ENCODE data around the gene FNBP1. TPM values are rescaled to one million over a fixed set of nuclear protein-coding genes. Genes with fewer than 3 reads are reported as not detected.
"Not testable (repeated sequence)": the region's sequence is repeated elsewhere in the genome, so short reads cannot be mapped to it uniquely, and the experiment has no call there.

Gene FNBP1
- total RNA-seq, 1 experiment from 2014 or later: 53.6 TPM

- Histone ChIP-seq H3K4me1 (ENCODE audit: control insufficient read depth, insufficient read depth, low read length) (no peaks in the 10 kb centered on the region), H3K9me3 (ENCODE audit: control insufficient read depth, insufficient read depth, low read depth, low read length) (no peaks in the 10 kb centered on the region), H3K4me3 (ENCODE audit: low read depth in 2 of 2, low read length in 2 of 2) (no peak overlapping the region), H3K27ac (ENCODE audit: low read length) (no peak overlapping the region), H3K27me3 (ENCODE audit: control insufficient read depth, insufficient read depth, low read length) (no peaks in the 10 kb centered on the region), H3K36me3 (ENCODE audit: control insufficient read depth, insufficient read depth, low read length) (no peaks in the 10 kb centered on the region)
- ChIA-PET CTCF (no interaction called here), POLR2A (no interaction called here)
- ATAC-seq (no peak), DNase-seq (ENCODE audit: low read depth, low spot score) (no peak)
- BruUV-seq (replicated peaks): no TSS peak
- TF ChIP-seq, protein P1, sequence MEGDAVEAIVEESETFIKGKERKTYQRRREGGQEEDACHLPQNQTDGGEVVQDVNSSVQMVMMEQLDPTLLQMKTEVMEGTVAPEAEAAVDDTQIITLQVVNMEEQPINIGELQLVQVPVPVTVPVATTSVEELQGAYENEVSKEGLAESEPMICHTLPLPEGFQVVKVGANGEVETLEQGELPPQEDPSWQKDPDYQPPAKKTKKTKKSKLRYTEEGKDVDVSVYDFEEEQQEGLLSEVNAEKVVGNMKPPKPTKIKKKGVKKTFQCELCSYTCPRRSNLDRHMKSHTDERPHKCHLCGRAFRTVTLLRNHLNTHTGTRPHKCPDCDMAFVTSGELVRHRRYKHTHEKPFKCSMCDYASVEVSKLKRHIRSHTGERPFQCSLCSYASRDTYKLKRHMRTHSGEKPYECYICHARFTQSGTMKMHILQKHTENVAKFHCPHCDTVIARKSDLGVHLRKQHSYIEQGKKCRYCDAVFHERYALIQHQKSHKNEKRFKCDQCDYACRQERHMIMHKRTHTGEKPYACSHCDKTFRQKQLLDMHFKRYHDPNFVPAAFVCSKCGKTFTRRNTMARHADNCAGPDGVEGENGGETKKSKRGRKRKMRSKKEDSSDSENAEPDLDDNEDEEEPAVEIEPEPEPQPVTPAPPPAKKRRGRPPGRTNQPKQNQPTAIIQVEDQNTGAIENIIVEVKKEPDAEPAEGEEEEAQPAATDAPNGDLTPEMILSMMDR (IDR thresholded peaks at IDR 0.05): no peak
- TF ChIP-seq REST (IDR thresholded peaks at IDR 0.05; ENCODE audit: insufficient read depth in 1 of 2, low read depth in 2 of 2, low read length in 1 of 2) (no peak), SIN3A (IDR thresholded peaks at IDR 0.05; ENCODE audit: borderline replicate concordance, insufficient read depth, low read depth, low read length) (no peak), POLR2AphosphoS5 (IDR thresholded peaks at IDR 0.05; ENCODE audit: low read depth, low read length) (no peak), TCF7L2 (IDR thresholded peaks at IDR 0.05; ENCODE audit: low read depth, low read length) (no peak)
- intact Hi-C loops (cut with micrococcal nuclease; ENCODE audit: unreplicated experiment): no loop called here
- in situ Hi-C loops (cut with HindIII; ENCODE audit: low pct_unique_long_range_greater_than_20kb, low sequenced_read_pairs): no loop called here
These were observed 151.4 kb downstream of the FNBP1 start for GRCh38 chr9:129891569-129891968.

GRCh38 chr9:129890718-129891299 lies 152.2 kb downstream of the FNBP1 start:
- H3K27me3 ChIP-seq (ENCODE audit: control insufficient read depth, insufficient read depth, low read length); CTCF ChIA-PET; H3K27ac ChIP-seq (ENCODE audit: low read length); POLR2A ChIA-PET; H3K36me3 ChIP-seq (ENCODE audit: control insufficient read depth, insufficient read depth, low read length); H3K4me3 ChIP-seq (ENCODE audit: low read depth in 2 of 2, low read length in 2 of 2); H3K9me3 ChIP-seq (ENCODE audit: control insufficient read depth, insufficient read depth, low read depth, low read length); H3K4me1 ChIP-seq (ENCODE audit: control insufficient read depth, insufficient read depth, low read length); in situ Hi-C loops (cut with HindIII; ENCODE audit: low pct_unique_long_range_greater_than_20kb, low sequenced_read_pairs); ATAC-seq; DNase-seq (ENCODE audit: low read depth, low spot score); intact Hi-C loops (cut with micrococcal nuclease; ENCODE audit: unreplicated experiment); BruUV-seq (replicated peaks): not testable (repeated sequence)

DNA sequence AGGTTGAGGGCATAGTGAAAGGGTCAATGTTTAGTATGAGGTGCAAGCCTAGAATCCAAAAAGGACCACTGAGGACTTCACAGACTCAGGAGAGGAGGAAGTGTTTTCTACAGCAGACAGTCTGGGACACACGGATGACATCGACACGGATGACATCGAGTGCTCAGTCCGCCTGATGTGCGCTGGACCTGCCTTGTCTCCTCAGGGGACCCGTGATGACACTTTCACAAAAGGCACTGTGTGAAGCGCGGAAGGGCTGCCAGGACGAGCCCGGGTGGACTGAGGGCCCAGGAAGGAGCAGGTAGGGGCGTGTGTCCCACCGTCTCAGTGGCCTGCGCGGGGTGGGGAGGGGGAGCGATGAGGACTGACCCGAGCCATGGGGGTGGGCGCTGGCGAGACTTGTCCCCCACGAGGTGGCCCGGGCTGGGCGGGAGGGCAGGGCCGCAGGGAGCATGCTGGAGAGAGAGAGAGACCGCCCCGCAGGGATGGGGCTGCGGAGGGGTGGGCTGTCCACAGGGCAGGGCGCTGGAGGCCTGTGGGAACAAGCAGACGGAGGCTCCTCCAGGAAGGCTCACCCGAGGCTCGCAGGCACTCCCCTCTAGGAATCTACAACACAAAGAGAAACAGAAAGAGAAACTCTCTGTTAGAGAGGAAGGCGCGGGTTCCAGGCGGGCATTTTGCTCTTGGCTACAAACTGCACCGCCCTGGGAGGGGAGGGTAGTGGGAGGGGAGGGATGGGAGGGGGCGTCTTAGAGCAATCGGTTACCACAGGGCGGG lies 152.9 kb downstream of the FNBP1 start:
- in situ Hi-C loops (cut with HindIII; ENCODE audit: low pct_unique_long_range_greater_than_20kb, low sequenced_read_pairs) (no loop called here), intact Hi-C loops (cut with micrococcal nuclease; ENCODE audit: unreplicated experiment) (loop anchor here (10.0 kb wide), 1 partner anchor 145 kb away; no protein-coding TSS in a partner anchor)
- CTCF ChIA-PET: no interaction called here
- Histone ChIP-seq H3K4me1 (ENCODE audit: control insufficient read depth, insufficient read depth, low read length) (no peaks in the 10 kb centered on the region), H3K27ac (ENCODE audit: low read length) (no peak overlapping the region), H3K36me3 (ENCODE audit: control insufficient read depth, insufficient read depth, low read length) (no peaks in the 10 kb centered on the region), H3K9me3 (ENCODE audit: control insufficient read depth, insufficient read depth, low read depth, low read length) (no peaks in the 10 kb centered on the region), H3K4me3 (ENCODE audit: low read depth in 2 of 2, low read length in 2 of 2) (no peak overlapping the region), H3K27me3 (ENCODE audit: control insufficient read depth, insufficient read depth, low read length) (no peaks in the 10 kb centered on the region)
- ATAC-seq (no peak), DNase-seq (ENCODE audit: low read depth, low spot score) (no peak)
- POLR2A ChIA-PET: no interaction called here
- no TSS peak for BruUV-seq (replicated peaks)
- TF ChIP-seq SIN3A (IDR thresholded peaks at IDR 0.05; ENCODE audit: borderline replicate concordance, insufficient read depth, low read depth, low read length) (no peak), POLR2AphosphoS5 (IDR thresholded peaks at IDR 0.05; ENCODE audit: low read depth, low read length) (no peak), REST (IDR thresholded peaks at IDR 0.05; ENCODE audit: insufficient read depth in 1 of 2, low read depth in 2 of 2, low read length in 1 of 2) (no peak), TCF7L2 (IDR thresholded peaks at IDR 0.05; ENCODE audit: low read depth, low read length) (no peak)
- TF ChIP-seq, protein P1 (IDR thresholded peaks at IDR 0.05): no peak
